Iris pigment epithelial cell (primary cell): Measurements from ENCODE around the gene TSC22D4.
"Not testable (repeated sequence)": the region's sequence is repeated elsewhere in the genome, so short reads cannot be mapped to it uniquely, and the experiment has no call there.

ENCODE experiments used
- DNase-seq: peaks from one replicate; pipeline ENCODE4 v3.0.0-alpha.2; 2011; ENCODE audit warnings: low read depth

The TSC22D4 gene

DNA sequence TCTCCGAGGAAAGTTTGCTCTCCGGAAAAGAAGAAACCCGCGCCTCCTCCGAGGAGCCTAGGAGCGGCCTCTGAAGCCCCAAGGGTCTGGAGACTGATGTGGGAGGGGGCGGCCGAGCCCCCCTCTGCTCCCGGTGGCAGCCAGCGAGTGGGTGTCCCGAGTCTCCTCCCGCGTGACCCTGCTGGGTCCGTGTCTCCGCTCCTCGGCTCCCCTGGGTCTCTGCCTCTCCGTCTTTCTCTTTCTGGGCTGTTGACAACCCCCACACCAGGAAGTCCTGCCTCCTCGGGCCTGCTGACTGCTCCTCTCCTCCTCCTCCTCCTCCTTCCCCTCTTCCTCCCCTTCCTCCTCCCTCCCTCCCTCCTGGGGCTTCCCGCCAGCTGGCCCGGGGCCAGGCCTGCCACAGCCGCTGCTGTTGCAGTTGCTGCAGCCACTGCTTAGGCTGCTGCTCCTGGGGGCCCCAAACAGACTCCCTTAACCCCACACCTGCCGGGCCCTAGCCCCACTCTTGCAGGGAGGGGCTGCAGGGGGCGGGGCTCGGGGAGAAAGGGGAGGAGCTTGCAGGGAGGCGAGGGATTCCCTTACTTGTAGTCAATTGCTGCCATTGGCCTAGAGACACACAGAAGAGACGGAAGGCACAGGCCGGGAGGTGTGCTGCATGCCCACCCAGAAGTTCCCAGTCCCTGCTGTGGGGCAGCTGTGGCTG lies at the start of gene TSC22D4:
Gene TSC22D4 (minus strand): TSS at position 257 of the 703 bp plus-strand sequence. CDS start 1,176 bp downstream, outside the sequence.
- peak; percentile 97 for DNase-seq

- not testable (repeated sequence) for DNase-seq
Measured at GRCh38 chr7:100528108-100528866, 49.3 kb upstream of the TSC22D4 start.

DNA sequence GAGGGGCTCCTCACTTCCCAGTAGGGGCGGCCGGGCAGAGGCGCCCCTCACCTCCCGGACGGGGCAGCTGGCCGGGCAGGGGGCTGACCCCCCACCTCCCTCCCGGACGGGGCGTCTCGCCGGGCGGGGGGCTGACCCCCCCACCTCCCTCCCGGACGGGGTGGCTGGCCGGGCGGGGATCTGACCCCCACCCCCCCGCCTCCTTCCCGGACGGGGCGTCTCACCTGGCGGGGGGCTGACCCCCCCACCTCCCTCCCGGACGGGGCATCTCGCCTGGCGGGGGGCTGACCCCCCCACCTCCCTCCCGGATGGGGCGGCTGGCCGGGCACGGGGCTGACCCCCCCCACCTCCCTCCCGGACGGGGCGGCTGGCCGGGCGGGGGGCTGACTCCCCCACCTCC lies 44.2 kb upstream of the TSC22D4 start:
- not testable (repeated sequence) for DNase-seq

- peak; percentile 15 for DNase-seq
Measured at GRCh38 chr7:100521909-100522593, 43.0 kb upstream of the TSC22D4 start.

DNA sequence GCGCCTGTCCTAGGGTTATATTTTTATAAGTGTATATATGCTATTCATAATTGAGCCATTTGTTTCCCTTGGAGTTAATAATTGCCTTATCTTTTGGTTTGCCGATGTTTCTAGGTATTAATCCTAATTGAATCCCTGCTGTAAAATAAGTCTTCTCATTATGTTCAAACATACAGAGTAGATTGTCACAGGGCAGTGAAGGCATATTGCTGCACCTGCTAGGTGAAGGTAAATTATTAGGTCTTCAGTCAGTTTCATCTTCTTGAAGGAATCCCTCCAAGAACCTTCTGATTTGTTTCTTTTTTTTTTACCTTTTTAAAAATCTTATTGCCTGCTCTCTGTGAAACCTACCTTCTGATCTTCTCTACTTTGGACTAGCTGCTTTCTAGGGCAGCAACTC lies 42.1 kb upstream of the TSC22D4 start:
- DNase-seq = no peak

DNA sequence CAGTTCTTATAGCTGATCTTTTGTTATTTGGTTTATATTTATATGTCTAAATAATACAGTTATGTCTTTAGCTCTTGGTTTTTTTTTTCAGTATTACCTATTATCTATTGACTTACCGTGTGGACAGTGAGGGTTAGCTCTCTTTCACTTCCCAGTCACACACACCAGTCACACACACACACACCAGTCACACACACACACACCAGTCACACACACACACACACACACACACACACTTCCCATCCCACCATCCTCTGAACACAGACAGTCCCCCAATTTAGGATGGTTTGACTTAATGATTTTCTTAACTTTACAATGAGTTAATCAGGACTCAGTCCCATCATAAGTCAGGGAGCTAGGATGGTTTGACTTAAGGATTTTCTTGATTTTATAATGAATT lies 41.1 kb upstream of the TSC22D4 start:
- no peak for DNase-seq

DNA sequence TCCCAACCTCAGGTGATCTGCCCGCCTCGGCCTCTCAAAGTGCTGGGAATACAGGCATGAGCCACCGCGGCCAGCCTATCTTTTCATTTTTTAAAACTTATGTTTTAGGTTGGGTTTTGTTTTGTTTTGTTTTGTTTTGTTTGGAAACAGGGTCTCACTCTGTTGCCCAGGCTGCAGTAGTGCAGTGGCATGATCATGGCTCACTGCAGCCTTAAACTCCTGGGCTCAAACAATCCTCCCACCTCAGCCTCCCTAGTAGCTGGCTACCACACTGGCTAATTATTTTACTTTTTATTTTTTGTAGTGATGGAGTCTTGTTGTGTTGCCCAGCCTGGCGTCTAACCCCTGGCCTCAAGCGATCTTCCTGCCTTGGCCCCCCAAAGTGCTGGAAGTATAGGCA lies 40.6 kb upstream of the TSC22D4 start:
- no peak for DNase-seq

- DNase-seq = no peak
Measured at GRCh38 chr7:100517305-100517704, 38.3 kb upstream of the TSC22D4 start.

GRCh38 chr7:100516135-100516812 lies 37.3 kb upstream of the TSC22D4 start:
- peak; percentile 96 for DNase-seq

GRCh38 chr7:100515072-100515532 lies 36.1 kb upstream of the TSC22D4 start:
- DNase-seq = peak; percentile 59

- no peak for DNase-seq
Measured at GRCh38 chr7:100513212-100513810, 34.3 kb upstream of the TSC22D4 start.

DNA sequence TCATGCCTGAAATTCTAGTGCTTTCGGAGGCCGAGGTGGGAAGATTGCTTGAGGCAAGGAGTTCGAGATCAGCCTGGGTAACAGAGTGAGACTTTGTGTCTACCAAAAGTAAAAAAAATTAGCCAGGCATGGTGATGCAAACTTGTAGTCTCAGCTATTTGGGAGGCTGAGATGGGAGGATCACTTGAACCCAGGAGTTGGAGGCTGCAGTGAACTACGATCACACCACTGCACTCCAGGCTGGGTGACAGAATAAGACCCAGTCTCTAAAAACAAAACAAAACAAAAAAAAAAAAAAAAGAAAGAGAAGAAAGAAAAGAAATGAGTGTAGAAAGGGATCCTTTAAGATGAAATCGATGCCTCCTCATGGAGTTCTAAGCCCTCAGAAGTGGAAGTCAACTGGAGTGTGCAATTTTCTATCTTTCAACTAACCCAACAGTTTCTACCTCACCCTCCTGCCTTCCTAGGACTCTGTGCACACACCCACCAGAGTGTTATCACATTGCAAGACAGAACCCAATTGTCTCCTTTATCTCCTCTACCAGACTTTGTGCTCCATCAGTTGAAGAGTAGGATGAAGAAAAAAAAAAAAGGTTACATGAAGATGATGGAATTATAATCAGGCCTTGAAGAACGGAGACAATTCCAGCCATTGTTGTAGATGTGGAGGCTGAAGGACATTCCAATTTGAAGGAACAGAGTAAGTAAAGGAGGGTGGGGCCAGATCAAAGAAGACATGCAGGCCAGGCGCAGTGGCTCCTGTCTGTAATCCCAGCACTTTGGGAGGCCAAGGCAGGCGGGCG lies 31.6 kb upstream of the TSC22D4 start:
- DNase-seq = no peak

DNA sequence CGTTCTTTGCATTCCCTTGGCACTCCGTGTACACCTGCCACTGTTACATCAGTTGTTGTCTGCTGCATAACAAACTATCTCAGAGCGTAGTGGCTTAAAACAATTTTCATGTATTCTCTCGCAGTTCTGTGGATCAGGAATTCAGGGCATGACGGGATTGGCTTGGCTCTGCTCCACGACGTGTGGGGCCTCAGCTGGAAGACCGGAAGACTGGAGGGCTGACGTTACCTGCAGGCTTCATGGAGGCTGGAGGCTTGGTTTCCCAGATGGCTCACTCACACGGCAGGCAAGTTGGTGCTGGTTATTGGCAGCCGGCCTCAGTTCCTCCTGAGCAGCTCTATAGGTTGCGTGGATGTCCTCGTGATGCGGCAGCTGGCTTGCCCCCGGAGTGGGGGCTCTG lies 30.2 kb upstream of the TSC22D4 start:
- DNase-seq = peak; percentile 88

GRCh38 chr7:100506356-100506923 lies 27.4 kb upstream of the TSC22D4 start:
- no peak for DNase-seq

- no peak for DNase-seq
Measured at GRCh38 chr7:100504887-100505611, 26.0 kb upstream of the TSC22D4 start.

DNA sequence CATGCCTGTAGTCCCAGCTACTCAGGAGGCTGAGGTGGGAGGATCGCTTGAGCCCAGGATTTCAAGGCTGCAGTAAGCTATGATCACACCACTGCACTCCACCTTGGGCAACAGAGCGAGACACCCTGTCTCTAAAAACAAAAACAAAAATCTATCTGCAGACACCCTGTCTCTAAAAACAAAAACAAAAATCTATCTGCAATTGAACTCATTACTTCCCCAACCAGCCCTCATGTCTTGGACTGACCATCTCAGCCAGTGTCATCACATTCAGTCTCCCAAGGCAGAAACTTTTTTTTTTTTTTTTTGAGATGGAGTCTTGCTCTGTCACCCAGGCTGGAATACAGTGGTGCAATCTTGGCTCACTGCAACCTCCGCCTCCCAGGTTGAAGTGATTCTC lies 25.0 kb upstream of the TSC22D4 start:
- not testable (repeated sequence) for DNase-seq

- not testable (repeated sequence) for DNase-seq
Measured at GRCh38 chr7:100500743-100501142, 21.7 kb upstream of the TSC22D4 start.

DNA sequence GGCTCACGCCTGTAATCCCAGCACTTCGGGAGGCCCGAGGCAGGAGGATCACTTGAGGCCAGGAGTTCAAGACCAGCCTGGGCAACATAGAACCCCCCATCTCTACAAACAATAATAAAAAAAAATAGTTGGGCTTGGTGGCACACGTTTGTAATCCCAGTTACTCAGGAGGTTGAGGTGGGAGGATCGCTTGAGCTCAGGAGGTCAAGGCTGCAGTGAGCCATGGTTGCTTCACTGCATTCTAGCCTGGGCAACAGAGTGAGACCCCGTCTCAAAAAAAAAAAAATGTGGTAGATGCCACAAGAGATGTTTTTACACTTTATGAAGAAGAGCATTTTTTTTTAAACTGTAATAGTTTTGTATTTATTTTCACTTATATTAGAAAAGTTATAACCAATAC lies 17.5 kb upstream of the TSC22D4 start:
- no peak for DNase-seq

GRCh38 chr7:100493476-100494264 lies 14.7 kb upstream of the TSC22D4 start:
- peak; percentile 56 for DNase-seq
